ENCODE results near the gene PCLO.
"Not testable (repeated sequence)": the region's sequence is repeated elsewhere in the genome, so short reads cannot be mapped to it uniquely, and the experiment has no call there.

The PCLO gene

DNA sequence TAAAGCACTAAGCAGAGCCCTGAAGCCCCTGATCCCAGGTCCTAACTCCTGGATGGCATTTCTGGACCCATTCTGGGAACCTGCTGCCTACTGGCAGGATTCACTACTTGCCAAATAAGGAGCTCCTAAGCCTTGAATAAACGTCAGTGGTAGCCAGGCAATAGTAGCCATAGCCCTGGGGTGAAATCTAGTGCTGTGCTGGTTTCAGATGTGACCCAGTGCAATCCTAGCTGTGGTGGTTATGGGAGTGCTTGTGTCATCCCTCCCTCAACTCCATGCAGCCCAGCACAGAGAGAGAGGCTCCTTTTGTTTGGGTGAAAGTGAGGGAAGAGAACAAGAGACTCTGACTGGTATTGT, 43.7 kb downstream of the PCLO start:
- Histone ChIP-seq H3K4me3 (ENCODE audit: low read length) (no peak overlapping the region), H3K27me3 (ENCODE audit: control insufficient read depth, insufficient read depth, low read length) (no peaks in the 10 kb centered on the region), H3K36me3 (ENCODE audit: control insufficient read depth, insufficient read depth, low read length) (no peaks in the 10 kb centered on the region), H3K27ac (ENCODE audit: low read depth, low read length) (no peak overlapping the region), H3K4me1 (ENCODE audit: control insufficient read depth, insufficient read depth, low read length) (no peaks in the 10 kb centered on the region), H3K9ac (ENCODE audit: low read length) (no peak overlapping the region)

DNA sequence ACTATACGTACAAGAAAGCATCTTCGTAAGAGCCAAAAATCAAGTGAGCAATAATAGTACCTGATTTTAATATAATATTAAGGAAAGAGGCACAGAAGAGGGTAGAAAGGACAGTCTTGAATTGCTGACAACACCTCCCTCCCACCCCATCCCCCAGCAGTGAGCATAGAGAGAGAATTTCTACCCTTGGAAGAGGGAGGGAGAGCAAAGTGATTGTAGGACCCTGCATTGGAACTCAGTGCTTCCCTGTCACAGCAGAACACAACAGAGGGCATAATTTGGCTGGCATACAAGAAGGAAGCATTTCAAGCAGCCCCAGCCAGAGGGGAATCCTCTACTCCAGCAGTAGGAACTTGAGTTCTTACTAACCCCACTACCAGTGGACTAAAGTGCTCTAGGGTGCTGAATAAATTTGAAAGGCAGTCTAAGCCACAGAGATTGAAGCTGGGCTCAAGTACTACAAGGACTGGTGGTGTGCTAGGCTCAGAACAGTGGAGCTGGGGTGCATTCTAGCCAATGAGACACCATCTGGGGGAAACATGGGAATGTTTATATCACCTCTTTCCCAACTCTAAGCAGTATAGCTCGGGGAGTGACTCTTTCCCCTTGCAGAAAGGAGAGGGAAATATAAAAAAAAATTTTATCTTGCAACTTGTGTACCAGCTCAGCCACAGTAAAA, 44.2 kb downstream of the PCLO start:
- no peaks in the 10 kb centered on the region for H3K4me1 ChIP-seq (ENCODE audit: control insufficient read depth, insufficient read depth, low read length)
- no peak overlapping the region for H3K4me3 ChIP-seq (ENCODE audit: low read length)
- no peaks in the 10 kb centered on the region for H3K27me3 ChIP-seq (ENCODE audit: control insufficient read depth, insufficient read depth, low read length)
- H3K27ac ChIP-seq (ENCODE audit: low read depth, low read length): no peak overlapping the region
- H3K9ac ChIP-seq (ENCODE audit: low read length): no peak overlapping the region
- no peaks in the 10 kb centered on the region for H3K36me3 ChIP-seq (ENCODE audit: control insufficient read depth, insufficient read depth, low read length)

DNA sequence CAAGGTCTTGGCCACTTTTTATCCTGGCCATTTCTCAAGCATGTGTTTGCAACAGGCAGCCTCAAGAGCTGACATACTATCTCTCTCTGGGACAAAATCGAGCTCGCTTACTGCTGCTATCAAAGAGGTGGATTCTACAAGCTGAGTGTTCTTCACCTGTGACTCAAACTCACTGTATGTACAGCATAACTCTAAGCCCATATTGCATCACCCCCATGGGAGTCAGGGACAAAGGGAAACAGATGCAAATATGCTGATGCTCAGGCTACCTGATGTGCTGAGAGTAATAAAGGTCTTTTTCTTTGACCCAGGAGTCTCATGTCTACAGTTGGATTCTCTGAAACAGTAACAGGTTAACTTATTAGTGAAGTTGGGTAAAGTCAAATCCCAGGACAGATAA, 45.2 kb downstream of the PCLO start:
- Histone ChIP-seq H3K4me1 (ENCODE audit: control insufficient read depth, insufficient read depth, low read length) (no peaks in the 10 kb centered on the region), H3K36me3 (ENCODE audit: control insufficient read depth, insufficient read depth, low read length) (no peaks in the 10 kb centered on the region), H3K4me3 (ENCODE audit: low read length) (no peak overlapping the region), H3K27ac (ENCODE audit: low read depth, low read length) (no peak overlapping the region), H3K9ac (ENCODE audit: low read length) (no peak overlapping the region), H3K27me3 (ENCODE audit: control insufficient read depth, insufficient read depth, low read length) (no peaks in the 10 kb centered on the region)

DNA sequence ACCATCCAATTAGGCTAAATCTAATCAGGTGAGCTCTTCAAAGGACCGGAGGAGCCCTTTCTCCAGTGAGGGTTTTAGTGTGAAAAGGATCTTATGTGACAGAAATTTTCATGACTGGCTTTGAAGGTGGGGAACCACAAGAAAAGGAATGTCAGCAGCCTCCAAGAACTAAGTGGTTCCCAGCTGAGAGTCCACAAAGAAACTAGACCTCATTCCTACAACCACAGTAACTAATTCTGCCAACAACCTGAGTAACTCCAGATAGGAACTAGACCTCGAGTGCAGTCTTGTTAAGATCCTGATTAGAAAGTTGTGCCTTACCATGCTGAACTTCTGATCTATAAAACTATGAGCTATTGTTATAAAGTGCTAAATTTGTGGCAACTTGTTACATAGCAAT, 51.3 kb downstream of the PCLO start:
- no peak overlapping the region for H3K9ac ChIP-seq (ENCODE audit: low read length)
- no peaks in the 10 kb centered on the region for H3K4me1 ChIP-seq (ENCODE audit: control insufficient read depth, insufficient read depth, low read length)
- H3K27me3 ChIP-seq (ENCODE audit: control insufficient read depth, insufficient read depth, low read length): no peaks in the 10 kb centered on the region
- H3K36me3 ChIP-seq (ENCODE audit: control insufficient read depth, insufficient read depth, low read length): no peaks in the 10 kb centered on the region
- no peak overlapping the region for H3K4me3 ChIP-seq (ENCODE audit: low read length)
- no peak overlapping the region for H3K27ac ChIP-seq (ENCODE audit: low read depth, low read length)

DNA sequence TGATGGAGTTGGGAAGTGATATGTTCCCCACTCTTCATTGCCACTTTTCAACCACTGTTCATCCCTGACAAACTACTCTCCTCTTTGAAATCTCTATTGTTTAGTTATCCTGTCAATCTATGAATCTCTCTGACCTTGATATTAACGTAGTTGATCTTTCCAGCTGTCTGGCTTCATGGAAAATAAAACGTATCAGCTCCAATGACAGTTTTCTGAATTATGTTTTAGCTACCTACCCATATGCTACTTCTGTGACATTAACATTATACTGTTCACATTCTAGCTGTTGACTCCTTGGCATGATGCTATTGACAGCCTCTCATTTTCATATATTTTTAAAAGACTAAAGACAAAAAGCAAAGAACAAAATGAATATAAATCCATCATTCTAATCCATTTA, 53.3 kb downstream of the PCLO start:
- Histone ChIP-seq H3K4me3 (ENCODE audit: low read length) (no peak overlapping the region), H3K27ac (ENCODE audit: low read depth, low read length) (no peak overlapping the region), H3K27me3 (ENCODE audit: control insufficient read depth, insufficient read depth, low read length) (no peaks in the 10 kb centered on the region), H3K4me1 (ENCODE audit: control insufficient read depth, insufficient read depth, low read length) (no peaks in the 10 kb centered on the region), H3K9ac (ENCODE audit: low read length) (no peak overlapping the region), H3K36me3 (ENCODE audit: control insufficient read depth, insufficient read depth, low read length) (no peaks in the 10 kb centered on the region)

DNA sequence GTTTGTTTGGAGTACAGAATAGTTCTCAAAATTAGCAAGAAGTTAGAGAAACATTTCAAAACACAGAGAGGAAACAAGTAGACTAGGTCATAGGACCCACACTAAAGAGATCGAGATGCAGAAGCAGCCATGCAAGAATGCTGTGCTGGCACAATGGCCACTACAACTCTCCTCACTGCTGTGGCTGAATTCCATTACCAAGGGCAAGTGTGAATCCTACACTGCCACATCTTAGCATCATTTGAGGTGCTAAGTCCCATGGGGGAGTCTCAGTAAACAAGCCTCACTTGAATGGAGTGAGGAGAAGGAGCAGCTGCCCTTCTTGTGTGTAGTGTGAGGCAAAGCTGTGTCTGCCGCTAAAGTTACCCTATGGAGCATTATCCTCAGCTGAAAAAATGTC, 56.7 kb downstream of the PCLO start:
- Histone ChIP-seq H3K27me3 (ENCODE audit: control insufficient read depth, insufficient read depth, low read length) (no peaks in the 10 kb centered on the region), H3K4me3 (ENCODE audit: low read length) (no peak overlapping the region), H3K4me1 (ENCODE audit: control insufficient read depth, insufficient read depth, low read length) (no peaks in the 10 kb centered on the region), H3K27ac (ENCODE audit: low read depth, low read length) (no peak overlapping the region), H3K36me3 (ENCODE audit: control insufficient read depth, insufficient read depth, low read length) (no peaks in the 10 kb centered on the region), H3K9ac (ENCODE audit: low read length) (no peak overlapping the region)

DNA sequence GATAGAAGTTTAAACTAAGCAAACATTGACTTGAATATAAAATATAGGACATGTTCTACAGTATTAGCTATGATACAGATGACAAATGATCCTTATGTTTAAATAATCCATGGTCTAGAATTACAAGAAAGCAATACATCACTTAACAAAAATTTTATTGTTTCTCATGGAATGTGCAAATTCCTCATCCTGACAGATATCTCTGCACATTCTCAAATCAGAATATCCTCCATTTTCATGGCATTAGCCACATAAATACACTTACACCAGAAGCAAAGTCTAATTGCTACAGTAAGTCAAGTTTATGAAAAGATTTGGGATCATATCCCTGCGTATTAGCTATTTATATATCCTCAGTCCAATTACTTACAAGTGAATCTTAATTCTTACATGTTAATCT, 57.6 kb downstream of the PCLO start:
- Histone ChIP-seq H3K36me3 (ENCODE audit: control insufficient read depth, insufficient read depth, low read length) (no peaks in the 10 kb centered on the region), H3K4me1 (ENCODE audit: control insufficient read depth, insufficient read depth, low read length) (no peaks in the 10 kb centered on the region)

DNA sequence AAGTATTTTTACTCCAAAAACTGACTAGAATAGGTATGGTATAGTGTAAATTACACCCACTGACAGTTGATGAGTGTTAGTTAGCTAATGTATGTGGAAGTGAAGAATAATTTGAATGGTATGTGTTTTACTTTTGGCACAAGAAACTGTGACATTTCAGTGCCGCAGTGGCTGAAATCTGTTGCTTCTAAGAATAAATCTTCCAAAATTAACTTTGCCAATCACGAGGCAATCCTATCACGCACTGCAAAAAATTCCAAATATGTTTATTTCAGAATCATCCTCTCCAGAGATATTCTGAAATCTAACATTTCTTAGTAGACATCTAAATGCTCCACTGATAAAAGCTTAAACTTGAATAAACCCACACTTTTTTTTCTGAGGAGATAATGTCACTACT, 61.2 kb downstream of the PCLO start:
- no peak overlapping the region for H3K27ac ChIP-seq (ENCODE audit: low read depth, low read length)
- no peaks in the 10 kb centered on the region for H3K27me3 ChIP-seq (ENCODE audit: control insufficient read depth, insufficient read depth, low read length)
- no peak overlapping the region for H3K4me3 ChIP-seq (ENCODE audit: low read length)
- H3K4me1 ChIP-seq (ENCODE audit: control insufficient read depth, insufficient read depth, low read length): no peaks in the 10 kb centered on the region
- H3K9ac ChIP-seq (ENCODE audit: low read length): no peak overlapping the region
- no peaks in the 10 kb centered on the region for H3K36me3 ChIP-seq (ENCODE audit: control insufficient read depth, insufficient read depth, low read length)

More for the DNA sequence above, 57.6 kb downstream of the PCLO start:
- H3K4me3 ChIP-seq (ENCODE audit: low read length): no peak overlapping the region
- no peaks in the 10 kb centered on the region for H3K27me3 ChIP-seq (ENCODE audit: control insufficient read depth, insufficient read depth, low read length)
- no peak overlapping the region for H3K27ac ChIP-seq (ENCODE audit: low read depth, low read length)
- H3K9ac ChIP-seq (ENCODE audit: low read length): no peak overlapping the region

DNA sequence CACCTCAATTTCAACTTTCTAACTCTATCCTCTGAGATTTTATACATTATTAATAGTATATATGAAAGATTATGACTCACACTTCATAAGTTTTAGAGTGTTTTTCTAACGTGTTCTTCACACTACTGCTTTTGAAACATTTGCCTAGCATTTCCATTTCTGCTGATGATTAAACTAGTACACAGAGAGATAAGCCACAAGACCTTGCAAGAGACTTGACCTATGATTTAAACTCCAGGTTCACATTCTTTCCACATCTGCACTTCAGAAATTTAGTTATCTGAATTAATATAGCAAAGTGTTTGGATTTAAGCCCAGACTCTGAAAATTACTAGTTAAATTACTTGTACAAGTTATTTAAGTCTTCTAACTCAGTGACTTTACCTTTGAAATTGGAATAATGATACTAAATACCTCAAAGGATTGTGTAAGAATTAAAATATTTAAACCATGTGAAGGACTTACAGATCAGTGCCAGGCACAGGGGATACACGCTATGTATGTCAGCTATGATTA, 66.6 kb downstream of the PCLO start:
- Histone ChIP-seq H3K9ac (ENCODE audit: low read length) (no peak overlapping the region), H3K4me1 (ENCODE audit: control insufficient read depth, insufficient read depth, low read length) (no peaks in the 10 kb centered on the region), H3K27ac (ENCODE audit: low read depth, low read length) (no peak overlapping the region), H3K27me3 (ENCODE audit: control insufficient read depth, insufficient read depth, low read length) (no peaks in the 10 kb centered on the region), H3K36me3 (ENCODE audit: control insufficient read depth, insufficient read depth, low read length) (no peaks in the 10 kb centered on the region), H3K4me3 (ENCODE audit: low read length) (no peak overlapping the region)

DNA sequence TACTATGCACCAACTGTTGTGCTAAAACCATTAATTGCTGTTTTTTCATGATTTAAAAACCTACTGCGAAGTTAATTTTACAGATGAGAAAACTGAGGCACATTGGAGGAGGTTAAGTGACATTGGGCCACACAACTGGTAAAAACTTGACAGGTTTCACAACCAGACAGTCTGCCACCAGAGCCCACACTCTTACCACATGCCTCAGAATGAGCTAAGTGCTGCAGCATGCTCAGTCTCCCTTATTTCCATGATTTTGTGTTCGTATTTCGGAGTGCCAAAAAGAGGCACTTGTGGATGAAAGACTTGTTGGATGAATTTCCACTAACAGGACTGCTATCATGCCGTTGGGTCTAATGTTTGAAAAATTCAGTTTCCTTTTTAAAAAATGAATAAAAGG, 77.4 kb downstream of the PCLO start:
- Histone ChIP-seq H3K36me3 (ENCODE audit: control insufficient read depth, insufficient read depth, low read length) (no peaks in the 10 kb centered on the region), H3K27me3 (ENCODE audit: control insufficient read depth, insufficient read depth, low read length) (no peaks in the 10 kb centered on the region)

DNA sequence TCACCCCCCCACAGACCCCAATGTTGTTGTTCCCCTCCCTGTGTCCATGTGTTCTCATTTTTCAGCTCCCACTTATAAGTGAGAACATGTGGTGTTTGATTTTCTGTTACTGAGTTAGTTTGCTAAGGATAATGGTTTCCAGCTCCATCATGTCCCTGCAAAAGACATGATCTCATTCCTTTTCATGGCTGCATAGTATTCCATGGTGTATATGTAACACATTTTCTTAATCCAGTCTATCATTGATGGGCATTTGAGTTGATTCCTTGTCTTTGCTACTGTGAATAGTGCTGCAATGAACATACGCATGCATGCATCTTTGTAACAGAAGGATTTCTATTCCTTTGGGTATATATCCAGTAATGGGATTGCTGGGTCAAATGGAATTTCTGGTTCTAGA, 82.8 kb downstream of the PCLO start:
- H3K27me3 ChIP-seq (ENCODE audit: control insufficient read depth, insufficient read depth, low read length); H3K36me3 ChIP-seq (ENCODE audit: control insufficient read depth, insufficient read depth, low read length); H3K4me3 ChIP-seq (ENCODE audit: low read length); H3K4me1 ChIP-seq (ENCODE audit: control insufficient read depth, insufficient read depth, low read length); H3K9ac ChIP-seq (ENCODE audit: low read length); H3K27ac ChIP-seq (ENCODE audit: low read depth, low read length): not testable (repeated sequence)

More for the DNA sequence above, 77.4 kb downstream of the PCLO start:
- Histone ChIP-seq H3K9ac (ENCODE audit: low read length) (no peak overlapping the region), H3K4me1 (ENCODE audit: control insufficient read depth, insufficient read depth, low read length) (no peaks in the 10 kb centered on the region), H3K4me3 (ENCODE audit: low read length) (no peak overlapping the region), H3K27ac (ENCODE audit: low read depth, low read length) (no peak overlapping the region)

DNA sequence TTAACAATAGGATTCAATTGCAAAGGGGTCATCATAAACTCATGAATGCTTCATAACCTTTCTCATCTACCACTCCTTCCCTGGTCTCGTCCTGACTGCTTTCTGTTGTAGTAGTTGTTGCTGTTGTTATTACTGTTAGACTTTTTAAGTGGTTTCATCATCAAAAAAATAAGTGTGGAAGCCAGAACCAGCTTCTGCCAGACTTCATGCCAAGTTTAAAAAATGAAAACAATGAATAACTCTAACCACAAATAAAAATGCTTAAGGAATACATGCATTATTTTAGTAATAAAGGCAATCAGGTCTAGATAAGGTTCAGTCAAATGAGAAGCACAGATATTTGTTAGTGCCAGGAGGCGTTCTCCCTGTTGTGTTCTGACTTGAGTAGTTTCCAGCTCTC, 85.4 kb downstream of the PCLO start:
- Histone ChIP-seq H3K36me3 (ENCODE audit: control insufficient read depth, insufficient read depth, low read length) (no peaks in the 10 kb centered on the region), H3K4me3 (ENCODE audit: low read length) (no peak overlapping the region), H3K27me3 (ENCODE audit: control insufficient read depth, insufficient read depth, low read length) (no peaks in the 10 kb centered on the region), H3K4me1 (ENCODE audit: control insufficient read depth, insufficient read depth, low read length) (no peaks in the 10 kb centered on the region), H3K9ac (ENCODE audit: low read length) (no peak overlapping the region), H3K27ac (ENCODE audit: low read depth, low read length) (no peak overlapping the region)
